ENCODE data around the gene RNF8. TPM values are rescaled to one million over a fixed set of nuclear protein-coding genes. Genes with fewer than 3 reads are reported as not detected.

The RNF8 gene
- total RNA-seq, 4 donors from 2014 or later = 2.2 to 12.9 (median 9.0) TPM

GRCh38 chr6:37359039-37359438 lies 5.3 kb downstream of the RNF8 start:
- Histone ChIP-seq H3K4me1 (peaks cover 0 to 11% (median 6%) of the 10 kb centered on the region in 4 donors), H3K27me3 (no peaks in the 10 kb centered on the region), H3K9me3 (no peaks in the 10 kb centered on the region), H3K36me3 (peaks cover 0 to 7% (median 0%) of the 10 kb centered on the region in 4 donors), H3K4me3 (no peak overlapping the region), H3K27ac (no peak overlapping the region)
- intact Hi-C loops (cut with DNase I; ENCODE audit: low total_unique reads) (no loop called here), in situ Hi-C loops (cut with MboI; ENCODE audit: low pct_ligation_motif_present in 1 of 4, low pct_unique_long_range_greater_than_20kb in 1 of 4, low sequenced_read_pairs in 3 of 4) (no loop called here)
- 76 to 79% methylated on average over 3 of the region's 3 CpGs for WGBS, 2 donors (ENCODE audit: low coverage in 1 of 2)
- TF ChIP-seq POLR2A (IDR thresholded peaks at IDR 0.05) = no peak
- no peak for TF ChIP-seq CTCF (IDR thresholded peaks at IDR 0.05)
- no peak for TF ChIP-seq EP300 (IDR thresholded peaks at IDR 0.05; ENCODE audit: low read depth)
- TF ChIP-seq POLR2AphosphoS5 (IDR thresholded peaks at IDR 0.05) = no peak
- DNase-seq = no peak

- H3K27me3 ChIP-seq = no peaks in the 10 kb centered on the region
- WGBS, 2 donors (ENCODE audit: low coverage in 1 of 2) = 73 to 100% methylated on average over 1 to 2 of the region's 2 CpGs
- H3K27ac ChIP-seq = no peak overlapping the region
- no peaks in the 10 kb centered on the region for H3K4me1 ChIP-seq
- intact Hi-C loops (cut with DNase I; ENCODE audit: low total_unique reads) (no loop called here), in situ Hi-C loops (cut with MboI; ENCODE audit: low pct_ligation_motif_present in 1 of 4, low pct_unique_long_range_greater_than_20kb in 1 of 4, low sequenced_read_pairs in 3 of 4) (no loop called here)
- no peak overlapping the region for H3K4me3 ChIP-seq
- TF ChIP-seq POLR2AphosphoS5 (IDR thresholded peaks at IDR 0.05) (no peak), CTCF (IDR thresholded peaks at IDR 0.05) (no peak), EP300 (IDR thresholded peaks at IDR 0.05; ENCODE audit: low read depth) (no peak), POLR2A (IDR thresholded peaks at IDR 0.05) (no peak)
- H3K9me3 ChIP-seq = no peaks in the 10 kb centered on the region
- DNase-seq = no peak
- peaks cover 0 to 7% (median 0%) of the 10 kb centered on the region in 4 donors for H3K36me3 ChIP-seq
Observed at GRCh38 chr6:37362101-37362828, 8.5 kb downstream of the RNF8 start.

GRCh38 chr6:37365791-37366190 lies 12.0 kb downstream of the RNF8 start:
- no peak for DNase-seq
- Histone ChIP-seq H3K27me3 (no peaks in the 10 kb centered on the region), H3K27ac (no peak overlapping the region), H3K4me1 (no peaks in the 10 kb centered on the region), H3K9me3 (no peaks in the 10 kb centered on the region), H3K4me3 (no peak overlapping the region), H3K36me3 (peaks cover 0 to 23% (median 2%) of the 10 kb centered on the region in 4 donors)
- intact Hi-C loops (cut with DNase I; ENCODE audit: low total_unique reads) = no loop called here
- WGBS, 2 donors (ENCODE audit: low coverage in 1 of 2) = 65 to 67% methylated on average over 2 of the region's 2 CpGs
- in situ Hi-C loops (cut with MboI; ENCODE audit: low pct_ligation_motif_present in 1 of 4, low pct_unique_long_range_greater_than_20kb in 1 of 4, low sequenced_read_pairs in 3 of 4) = no loop called here
- no peak for TF ChIP-seq CTCF (IDR thresholded peaks at IDR 0.05)
- TF ChIP-seq EP300 (IDR thresholded peaks at IDR 0.05; ENCODE audit: low read depth) = no peak
- TF ChIP-seq POLR2A (IDR thresholded peaks at IDR 0.05) = no peak

GRCh38 chr6:37366910-37367309 lies 13.1 kb downstream of the RNF8 start:
- no peak overlapping the region for H3K27ac ChIP-seq
- TF ChIP-seq POLR2AphosphoS5 (IDR thresholded peaks at IDR 0.05) = no peak
- no peak for TF ChIP-seq EP300 (IDR thresholded peaks at IDR 0.05; ENCODE audit: low read depth)
- TF ChIP-seq POLR2A (IDR thresholded peaks at IDR 0.05) = no peak
- TF ChIP-seq CTCF (IDR thresholded peaks at IDR 0.05) = no peak
- H3K9me3 ChIP-seq = no peaks in the 10 kb centered on the region
- no peak overlapping the region for H3K4me3 ChIP-seq
- peaks cover 0 to 20% (median 4%) of the 10 kb centered on the region in 4 donors for H3K36me3 ChIP-seq
- intact Hi-C loops (cut with DNase I; ENCODE audit: low total_unique reads) (no loop called here), in situ Hi-C loops (cut with MboI; ENCODE audit: low pct_ligation_motif_present in 1 of 4, low pct_unique_long_range_greater_than_20kb in 1 of 4, low sequenced_read_pairs in 3 of 4) (no loop called here)
- H3K4me1 ChIP-seq = no peaks in the 10 kb centered on the region
- no peaks in the 10 kb centered on the region for H3K27me3 ChIP-seq
- 95 to 97% methylated on average over 3 of the region's 3 CpGs for WGBS, 2 donors (ENCODE audit: low coverage in 1 of 2)
- DNase-seq = no peak

All from transverse colon (tissue), 4 donors.